ENCODE data around the gene CD79B.

GRCh38 chr17:63910096-63910495 lies 22.0 kb downstream of the CD79B start:
- TF ChIP-seq, protein P1, sequence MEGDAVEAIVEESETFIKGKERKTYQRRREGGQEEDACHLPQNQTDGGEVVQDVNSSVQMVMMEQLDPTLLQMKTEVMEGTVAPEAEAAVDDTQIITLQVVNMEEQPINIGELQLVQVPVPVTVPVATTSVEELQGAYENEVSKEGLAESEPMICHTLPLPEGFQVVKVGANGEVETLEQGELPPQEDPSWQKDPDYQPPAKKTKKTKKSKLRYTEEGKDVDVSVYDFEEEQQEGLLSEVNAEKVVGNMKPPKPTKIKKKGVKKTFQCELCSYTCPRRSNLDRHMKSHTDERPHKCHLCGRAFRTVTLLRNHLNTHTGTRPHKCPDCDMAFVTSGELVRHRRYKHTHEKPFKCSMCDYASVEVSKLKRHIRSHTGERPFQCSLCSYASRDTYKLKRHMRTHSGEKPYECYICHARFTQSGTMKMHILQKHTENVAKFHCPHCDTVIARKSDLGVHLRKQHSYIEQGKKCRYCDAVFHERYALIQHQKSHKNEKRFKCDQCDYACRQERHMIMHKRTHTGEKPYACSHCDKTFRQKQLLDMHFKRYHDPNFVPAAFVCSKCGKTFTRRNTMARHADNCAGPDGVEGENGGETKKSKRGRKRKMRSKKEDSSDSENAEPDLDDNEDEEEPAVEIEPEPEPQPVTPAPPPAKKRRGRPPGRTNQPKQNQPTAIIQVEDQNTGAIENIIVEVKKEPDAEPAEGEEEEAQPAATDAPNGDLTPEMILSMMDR (IDR thresholded peaks at IDR 0.05) = no peak
- no peak for TF ChIP-seq POLR2A (IDR thresholded peaks at IDR 0.05)

Data from testis (tissue), 2 donors.